ENCODE measurements around the gene TTC1. TPM values are rescaled to one million over a fixed set of nuclear protein-coding genes. Genes with fewer than 3 reads are reported as not detected.

The TTC1 gene
- total RNA-seq, 1 experiment from 2014 or later, result 53.0 TPM

DNA sequence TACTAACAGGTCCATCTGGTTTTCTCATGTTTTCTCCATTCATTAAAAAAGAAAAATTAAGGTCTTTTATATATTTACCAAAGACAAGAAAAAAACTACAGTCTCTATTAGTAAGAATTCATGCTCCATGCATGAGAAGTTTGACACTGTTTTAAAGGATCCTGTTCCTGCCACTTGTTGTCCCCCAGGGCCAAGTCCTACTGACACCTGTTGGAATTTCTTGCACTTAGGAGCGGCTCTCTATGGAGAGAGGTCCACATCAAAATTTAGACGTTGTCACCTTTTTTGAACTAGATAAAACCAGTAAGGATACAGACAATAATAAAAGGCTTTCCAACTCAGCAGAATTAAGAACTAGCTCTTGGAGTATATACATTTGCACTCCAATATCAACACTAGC lies 68.1 kb downstream of the TTC1 start:
- no peaks in the 10 kb centered on the region for H3K27me3 ChIP-seq (replicated peaks; ENCODE audit: control insufficient read depth, insufficient read depth, low read length)
- intact Hi-C loops (cut with micrococcal nuclease; ENCODE audit: unreplicated experiment), result no loop called here
- Mint-ChIP-seq H3K36me3 (ENCODE audit: insufficient read depth, unreplicated experiment) (no peaks in the 10 kb centered on the region), H3K9me3 (ENCODE audit: unreplicated experiment) (no peaks in the 10 kb centered on the region), H3K27me3 (ENCODE audit: insufficient read depth, unreplicated experiment) (no peaks in the 10 kb centered on the region), H3K4me3 (ENCODE audit: unreplicated experiment) (no peak overlapping the region), H3K4me1 (ENCODE audit: low read depth, unreplicated experiment) (peaks cover 16% of the 10 kb centered on the region), H3K27ac (ENCODE audit: unreplicated experiment) (no peak overlapping the region)
- CTCF ChIA-PET, result no interaction called here
- peaks cover 19% of the 10 kb centered on the region; the same call in 1 of the 2 replicates for H3K4me1 ChIP-seq
- TF ChIP-seq, protein P1, sequence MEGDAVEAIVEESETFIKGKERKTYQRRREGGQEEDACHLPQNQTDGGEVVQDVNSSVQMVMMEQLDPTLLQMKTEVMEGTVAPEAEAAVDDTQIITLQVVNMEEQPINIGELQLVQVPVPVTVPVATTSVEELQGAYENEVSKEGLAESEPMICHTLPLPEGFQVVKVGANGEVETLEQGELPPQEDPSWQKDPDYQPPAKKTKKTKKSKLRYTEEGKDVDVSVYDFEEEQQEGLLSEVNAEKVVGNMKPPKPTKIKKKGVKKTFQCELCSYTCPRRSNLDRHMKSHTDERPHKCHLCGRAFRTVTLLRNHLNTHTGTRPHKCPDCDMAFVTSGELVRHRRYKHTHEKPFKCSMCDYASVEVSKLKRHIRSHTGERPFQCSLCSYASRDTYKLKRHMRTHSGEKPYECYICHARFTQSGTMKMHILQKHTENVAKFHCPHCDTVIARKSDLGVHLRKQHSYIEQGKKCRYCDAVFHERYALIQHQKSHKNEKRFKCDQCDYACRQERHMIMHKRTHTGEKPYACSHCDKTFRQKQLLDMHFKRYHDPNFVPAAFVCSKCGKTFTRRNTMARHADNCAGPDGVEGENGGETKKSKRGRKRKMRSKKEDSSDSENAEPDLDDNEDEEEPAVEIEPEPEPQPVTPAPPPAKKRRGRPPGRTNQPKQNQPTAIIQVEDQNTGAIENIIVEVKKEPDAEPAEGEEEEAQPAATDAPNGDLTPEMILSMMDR (IDR thresholded peaks at IDR 0.05; ENCODE audit: insufficient read depth in 1 of 2, low read depth in 1 of 2, low read length in 1 of 2, severe bottlenecking in 1 of 2, unreplicated experiment in 1 of 2), result no peak
- no peak overlapping the region for H3K4me3 ChIP-seq (ENCODE audit: low read depth, low read length)
- peaks cover 3% of the 10 kb centered on the region; the same call in 1 of the 2 replicates for H3K36me3 ChIP-seq (ENCODE audit: control insufficient read depth, insufficient read depth, low read length)
- no peaks in the 10 kb centered on the region for H3K9me3 ChIP-seq
- POLR2A ChIA-PET, result no interaction called here
- BruUV-seq (replicated peaks), result no TSS peak
- DNase-seq, result no peak

DNA sequence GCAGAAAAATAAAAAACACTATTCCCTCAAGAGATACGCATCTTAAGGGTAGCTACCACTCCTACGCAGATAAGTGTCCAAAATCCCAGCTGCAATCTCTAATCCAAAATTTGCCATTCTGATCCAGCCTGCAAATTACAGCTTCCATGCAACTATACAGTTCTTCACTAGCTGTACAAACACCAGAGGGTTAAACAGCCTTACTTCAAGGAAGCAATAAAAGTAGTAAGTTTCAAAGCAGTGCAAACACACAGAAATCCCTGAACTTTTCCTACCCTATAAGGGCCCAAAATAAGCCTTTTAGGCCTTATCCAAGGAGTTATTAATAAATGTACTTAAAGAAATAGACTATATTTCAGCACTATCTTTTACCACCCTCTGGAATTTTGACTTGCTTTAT lies 70.8 kb downstream of the TTC1 start:
- intact Hi-C loops (cut with micrococcal nuclease; ENCODE audit: unreplicated experiment), result loop anchor here (1.0 to 5.0 kb wide), 4 partner anchors 14 to 312 kb away; partner anchors contain the start of gene PWWP2A
- DNase-seq, result no peak
- Mint-ChIP-seq H3K36me3 (ENCODE audit: insufficient read depth, unreplicated experiment) (no peaks in the 10 kb centered on the region), H3K27me3 (ENCODE audit: insufficient read depth, unreplicated experiment) (no peaks in the 10 kb centered on the region), H3K4me1 (ENCODE audit: low read depth, unreplicated experiment) (peaks cover 25% of the 10 kb centered on the region), H3K27ac (ENCODE audit: unreplicated experiment) (peak overlapping the region; percentile 87), H3K9me3 (ENCODE audit: unreplicated experiment) (no peaks in the 10 kb centered on the region), H3K4me3 (ENCODE audit: unreplicated experiment) (no peak overlapping the region)
- Histone ChIP-seq H3K4me3 (ENCODE audit: low read depth, low read length) (no peak overlapping the region), H3K4me1 (peaks cover 34% of the 10 kb centered on the region), H3K27me3 (replicated peaks; ENCODE audit: control insufficient read depth, insufficient read depth, low read length) (no peaks in the 10 kb centered on the region), H3K36me3 (ENCODE audit: control insufficient read depth, insufficient read depth, low read length) (peaks cover 3% of the 10 kb centered on the region; the same call in 1 of the 2 replicates), H3K9me3 (no peaks in the 10 kb centered on the region)
- TF ChIP-seq, protein P1 (IDR thresholded peaks at IDR 0.05; ENCODE audit: insufficient read depth in 1 of 2, low read depth in 1 of 2, low read length in 1 of 2, severe bottlenecking in 1 of 2, unreplicated experiment in 1 of 2), result no peak
- ChIA-PET CTCF (interaction anchor here (1.1 to 1.9 kb wide), 2 partner anchors 15 to 58 kb away, joined by 5 to 10 read pairs; no protein-coding TSS in a partner anchor), POLR2A (no interaction called here)
- no TSS peak for BruUV-seq (replicated peaks)

DNA sequence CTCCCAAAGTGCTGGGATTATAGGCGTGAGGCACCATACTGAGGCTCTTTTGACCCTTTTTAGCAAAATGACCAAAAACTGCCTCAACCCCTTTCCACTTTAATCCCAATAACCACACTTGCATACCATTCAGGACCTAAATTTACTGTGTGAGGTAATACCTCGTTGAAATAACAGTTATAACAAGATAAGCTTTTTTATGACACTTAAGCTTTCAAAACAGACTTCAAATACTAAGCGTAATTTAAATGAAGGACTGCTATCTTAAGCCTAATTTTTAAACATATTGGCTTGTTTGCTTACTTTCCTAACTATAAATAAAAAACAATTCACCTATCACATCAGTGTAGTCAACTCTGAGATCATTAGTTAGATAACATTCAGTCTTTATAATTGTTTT lies 72.6 kb downstream of the TTC1 start:
- CTCF ChIA-PET, result interaction anchor here (0.6 to 1.9 kb wide), 10 partner anchors 11 to 310 kb away, joined by 3 to 10 read pairs (median 5); partner anchors contain the start of gene PWWP2A
- no peak overlapping the region for H3K27ac Mint-ChIP-seq (ENCODE audit: unreplicated experiment)
- no peak for DNase-seq
- H3K4me1 Mint-ChIP-seq (ENCODE audit: low read depth, unreplicated experiment), result peaks cover 25% of the 10 kb centered on the region
- POLR2A ChIA-PET, result interaction anchor here (1.0 kb wide), 1 partner anchor 16 kb away, joined by 4 read pairs; no protein-coding TSS in a partner anchor
- no peaks in the 10 kb centered on the region for H3K27me3 Mint-ChIP-seq (ENCODE audit: insufficient read depth, unreplicated experiment)
- peaks cover 3% of the 10 kb centered on the region; the same call in 1 of the 2 replicates for H3K36me3 ChIP-seq (ENCODE audit: control insufficient read depth, insufficient read depth, low read length)
- TF ChIP-seq, protein P1 (IDR thresholded peaks at IDR 0.05; ENCODE audit: insufficient read depth in 1 of 2, low read depth in 1 of 2, low read length in 1 of 2, severe bottlenecking in 1 of 2, unreplicated experiment in 1 of 2), result no peak
- H3K4me3 Mint-ChIP-seq (ENCODE audit: unreplicated experiment), result no peak overlapping the region
- intact Hi-C loops (cut with micrococcal nuclease; ENCODE audit: unreplicated experiment), result loop anchor here (1.0 to 5.0 kb wide), 3 partner anchors 59 to 264 kb away; no protein-coding TSS in a partner anchor
- no TSS peak for BruUV-seq (replicated peaks)
- no peak overlapping the region for H3K4me3 ChIP-seq (ENCODE audit: low read depth, low read length)
- H3K36me3 Mint-ChIP-seq (ENCODE audit: insufficient read depth, unreplicated experiment), result no peaks in the 10 kb centered on the region
- H3K27me3 ChIP-seq (replicated peaks; ENCODE audit: control insufficient read depth, insufficient read depth, low read length), result no peaks in the 10 kb centered on the region
- no peaks in the 10 kb centered on the region for H3K9me3 ChIP-seq
- peaks cover 34% of the 10 kb centered on the region for H3K4me1 ChIP-seq
- no peaks in the 10 kb centered on the region for H3K9me3 Mint-ChIP-seq (ENCODE audit: unreplicated experiment)

Data from Caco-2 (cell line).